ENCODE data around the gene DYNLT2B.
"Not testable (repeated sequence)": the region's sequence is repeated elsewhere in the genome, so short reads cannot be mapped to it uniquely, and the experiment has no call there.

DYNLT2B gene

DNA sequence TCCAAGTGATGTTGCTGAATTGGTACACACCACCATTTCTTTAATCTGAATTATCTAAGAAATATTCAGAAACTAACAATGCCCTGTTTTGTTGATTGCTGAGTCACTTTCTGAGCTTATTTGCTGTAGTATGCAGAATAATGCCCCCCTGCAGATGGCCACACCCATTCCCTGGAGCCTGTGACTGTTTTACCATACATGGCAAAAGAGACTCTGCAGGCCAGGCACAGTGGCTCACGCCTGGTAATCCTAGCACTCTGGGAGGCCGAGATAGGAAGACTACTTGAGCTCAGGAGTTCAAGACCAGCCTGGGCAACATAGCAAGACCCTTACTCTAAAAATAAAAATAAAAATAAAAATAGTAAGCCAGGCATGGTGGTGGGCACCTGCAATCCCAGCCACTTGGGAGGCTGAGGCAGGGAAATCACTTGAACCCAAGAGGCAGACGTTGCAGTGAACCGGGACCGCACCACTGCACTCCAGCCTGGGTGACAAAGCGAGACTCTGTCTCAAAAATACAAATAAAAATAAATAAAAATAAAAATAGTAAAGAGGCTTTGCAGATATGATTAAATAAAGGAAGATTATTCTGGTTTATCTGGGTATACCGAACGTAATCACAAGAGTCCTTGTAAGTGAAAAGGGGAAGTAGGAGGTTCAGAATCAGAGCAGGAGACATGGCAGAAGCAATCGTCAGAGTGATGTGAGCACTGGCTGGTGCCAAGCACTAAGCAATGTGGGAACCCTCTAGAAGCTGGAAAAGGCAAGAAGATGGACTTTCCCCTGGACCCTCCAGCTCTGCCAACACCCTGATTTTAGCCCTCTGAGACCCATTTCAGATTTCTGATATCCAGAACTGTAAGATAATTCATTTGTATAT lies 49.5 kb downstream of the DYNLT2B start:
- DNase-seq, result peak; percentile 16 to 34

DNA sequence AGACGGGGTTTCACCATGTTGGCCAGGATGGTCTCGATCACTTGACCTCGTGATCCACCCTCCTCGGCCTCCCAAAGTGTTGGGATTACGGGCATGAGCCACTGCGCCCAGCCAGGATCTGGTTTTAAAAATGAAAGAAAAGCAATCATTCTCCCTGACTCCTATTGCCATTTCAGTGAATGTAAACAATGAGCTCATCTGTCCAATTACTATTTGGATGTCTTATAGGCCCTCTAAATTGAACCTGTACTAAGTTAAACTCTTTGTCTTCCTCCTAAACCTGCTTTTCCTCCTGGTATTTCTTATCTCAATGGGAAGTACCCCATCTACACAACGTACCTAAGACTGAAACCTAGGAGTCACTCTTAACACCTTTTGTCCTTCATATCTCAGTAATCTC lies 54.2 kb downstream of the DYNLT2B start:
- no peak for DNase-seq

DNA sequence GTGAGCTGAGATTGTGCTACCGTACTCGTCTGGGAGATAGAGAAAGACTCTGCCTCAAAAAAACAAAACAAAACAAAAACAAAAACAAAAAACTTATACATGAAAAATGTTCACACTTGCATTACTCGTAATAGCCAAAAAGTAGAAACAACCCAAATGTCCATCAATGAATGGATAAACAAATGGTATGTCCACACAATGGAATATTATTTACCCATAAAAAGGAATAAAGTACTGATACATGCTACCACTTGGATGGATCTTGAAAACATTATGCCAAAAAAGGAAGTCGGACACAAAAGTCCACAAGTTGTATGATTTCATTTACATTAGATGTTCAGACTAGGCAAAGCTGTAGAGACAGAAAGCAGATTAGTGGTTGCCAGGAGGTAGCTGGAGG lies 57.3 kb downstream of the DYNLT2B start:
- DNase-seq, result no peak

DNA sequence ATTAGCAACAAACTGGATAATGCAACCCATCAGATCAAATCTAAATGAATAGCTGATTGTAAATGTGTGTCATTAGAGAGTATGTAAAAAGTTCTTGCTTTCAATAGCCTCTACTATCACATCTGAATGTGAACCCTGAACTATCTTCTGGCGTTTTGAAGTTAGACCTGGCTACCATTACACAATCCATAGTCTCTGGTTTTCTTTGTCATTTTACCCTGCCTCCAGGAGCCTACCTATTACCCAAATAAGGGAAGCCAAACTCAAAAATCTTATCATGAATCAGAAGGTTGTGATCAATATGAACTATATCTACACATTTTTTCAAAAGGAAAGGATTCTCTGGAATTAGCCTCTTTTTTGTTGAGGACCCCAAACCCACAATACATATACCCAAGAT lies 62.3 kb downstream of the DYNLT2B start:
- DNase-seq, result no peak

DNA sequence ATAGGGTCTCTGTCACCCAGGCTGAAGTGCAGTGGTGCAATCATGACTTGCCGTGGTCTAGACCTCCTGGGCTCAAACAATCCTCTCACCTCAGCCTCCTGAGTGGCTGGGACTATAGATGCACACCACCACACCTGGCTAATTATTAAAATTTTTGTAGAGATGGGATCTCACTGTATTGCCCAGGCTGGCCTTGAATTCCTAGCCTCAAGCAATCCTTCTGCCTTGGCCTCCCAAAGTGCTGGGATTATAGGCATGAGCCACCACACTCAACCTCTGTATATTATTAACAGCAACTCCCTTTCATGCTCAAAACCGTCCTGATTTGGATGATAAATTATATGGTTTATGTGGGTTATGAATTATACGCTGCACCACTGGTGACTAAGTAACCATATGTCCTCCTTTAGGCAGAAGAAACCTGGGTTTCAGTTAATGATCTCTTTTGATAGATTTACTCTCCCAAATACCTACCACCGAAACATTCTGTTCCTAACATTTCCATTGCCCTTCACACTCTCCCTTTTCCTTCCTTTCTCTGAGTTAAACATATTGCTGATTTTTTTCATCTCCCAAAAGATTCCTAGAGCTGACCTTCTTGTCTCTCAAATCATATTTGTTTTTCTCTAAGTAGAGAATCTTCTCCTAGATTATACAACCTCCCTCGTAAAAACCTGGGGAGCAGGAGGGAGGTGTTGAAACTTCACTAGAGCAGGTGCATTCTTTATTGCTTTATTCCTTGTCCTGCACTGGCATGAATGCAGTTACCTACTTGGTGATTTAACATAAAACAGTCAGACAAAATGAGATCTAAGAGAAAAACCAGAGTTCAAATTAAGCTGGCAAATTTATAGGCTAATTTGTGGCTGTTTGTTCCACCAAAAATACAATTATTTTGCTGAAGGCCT lies 63.4 kb downstream of the DYNLT2B start:
- no peak for DNase-seq

DNA sequence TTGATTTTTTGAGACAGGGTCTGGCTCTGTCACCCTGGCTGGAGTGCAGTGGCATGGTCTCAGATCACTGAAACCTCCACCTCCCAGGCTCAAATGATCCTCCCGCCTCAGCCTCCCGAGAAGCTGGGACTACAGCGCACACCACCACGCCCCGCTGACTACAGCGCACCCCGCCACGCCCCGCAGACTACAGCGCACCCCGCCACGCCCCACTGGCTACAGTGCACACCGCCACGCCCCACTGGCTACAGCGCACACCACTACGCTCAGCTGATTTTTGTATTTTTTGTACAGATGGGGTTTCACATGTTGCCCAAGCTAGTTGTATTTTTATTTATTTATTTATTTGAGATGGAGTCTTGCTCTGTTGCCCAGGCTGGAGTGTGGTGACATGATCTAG lies 66.1 kb downstream of the DYNLT2B start:
- no peak for DNase-seq

DNA sequence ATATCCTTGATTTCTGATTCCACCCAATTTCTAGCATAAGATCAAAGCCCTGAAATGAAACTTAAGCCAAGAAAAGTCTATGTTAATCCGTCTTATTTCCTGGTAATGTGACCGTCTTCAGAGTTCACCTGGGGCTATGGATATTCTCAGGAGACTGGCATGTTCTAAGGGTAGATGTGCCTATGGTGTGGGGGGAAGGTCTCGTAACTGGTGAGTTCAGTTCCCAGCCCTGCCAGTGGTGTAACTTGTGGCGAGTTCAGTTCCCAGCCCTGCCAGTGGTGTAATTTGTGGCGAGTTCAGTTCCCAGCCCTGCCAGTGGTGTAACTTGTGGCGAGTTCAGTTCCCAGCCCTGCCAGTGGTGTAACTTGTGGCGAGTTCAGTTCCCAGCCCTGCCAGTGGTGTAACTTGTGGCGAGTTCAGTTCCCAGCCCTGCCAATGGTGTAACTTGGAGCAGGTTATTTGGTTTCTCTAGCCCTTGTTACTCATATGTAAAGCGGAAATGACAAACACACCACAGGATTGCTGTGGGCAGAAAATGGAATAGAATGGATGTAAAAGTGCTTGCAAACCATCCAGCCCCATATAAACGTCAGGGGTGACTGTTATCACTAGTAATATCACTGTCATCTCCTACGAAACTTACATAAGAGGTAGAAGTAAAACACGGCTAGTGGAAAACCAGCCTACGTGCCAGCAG lies 71.3 kb downstream of the DYNLT2B start:
- no peak for DNase-seq

DNA sequence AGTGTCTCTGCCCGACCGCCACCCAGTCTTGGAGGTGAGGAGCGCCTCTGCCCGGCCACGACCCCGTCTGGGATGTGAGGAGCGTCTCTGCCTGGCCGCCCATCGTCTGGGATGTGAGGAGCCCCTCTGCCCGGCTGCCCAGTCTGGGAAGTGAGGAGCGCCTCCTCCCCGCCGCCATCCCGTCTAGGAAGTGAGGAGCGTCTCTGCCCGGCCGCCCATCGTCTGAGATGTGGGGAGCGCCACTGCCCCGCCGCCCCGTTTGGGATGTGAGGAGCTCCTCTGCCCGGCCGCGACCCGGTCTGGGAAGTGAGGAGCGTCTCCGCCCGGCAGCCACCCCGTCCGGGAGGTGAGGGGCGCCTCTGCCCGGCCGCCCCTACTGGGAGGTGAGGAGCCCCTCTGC lies 73.9 kb downstream of the DYNLT2B start:
- not testable (repeated sequence) for DNase-seq

DNA sequence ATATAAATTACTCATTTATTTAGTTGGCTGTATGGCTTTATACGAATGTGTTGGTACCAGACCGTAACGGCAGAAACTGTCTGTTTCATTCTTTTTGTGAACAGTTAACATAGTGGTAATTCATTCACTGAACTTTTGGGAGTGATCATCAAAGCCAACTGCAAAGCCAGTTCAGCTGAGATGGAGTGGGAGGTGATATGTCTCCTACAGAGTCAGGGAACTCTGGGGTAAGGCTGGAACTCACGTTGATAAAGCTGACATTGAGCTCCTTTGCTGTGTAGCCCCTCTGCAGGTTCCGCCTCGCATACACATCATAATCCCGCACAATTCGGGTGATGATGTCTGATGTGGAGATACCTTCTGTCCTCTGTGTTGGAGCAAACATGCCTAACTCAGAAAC lies 76.3 kb downstream of the DYNLT2B start:
- no peak for DNase-seq
